Measurements from ENCODE around the gene SCAI. TPM values are rescaled to one million over a fixed set of nuclear protein-coding genes. Genes with fewer than 3 reads are reported as not detected.

The SCAI gene
- total and polyA plus RNA-seq, 9 of the 15 experiments (the other 6 are each of a cell fraction or from before 2014, with no cell fraction given) = 0.70 to 12.4 (median 4.2) TPM

- TF ChIP-seq FOXO4 (CRISPR knock-in tag; IDR thresholded peaks at IDR 0.05) = no peak
- 0 out of 2 replicates have a peak, but pooled peaks have one; percentile 21 for TF ChIP-seq ZBTB26 (CRISPR knock-in tag; IDR thresholded peaks at IDR 0.05)
- TF ChIP-seq TRIM24 (IDR thresholded peaks at IDR 0.05) = peak in 1 of 2 experiments; percentile 42; a peak in 2 of 4 replicates
- TF ChIP-seq NFATC3 (IDR thresholded peaks at IDR 0.05) = no peak
- TF ChIP-seq POLR2AphosphoS2 (IDR thresholded peaks at IDR 0.05; ENCODE audit: low read length) = no peak
- TF ChIP-seq MLLT1 (IDR thresholded peaks at IDR 0.05) = peak in 1 of 2 experiments; percentile 70; a peak in 1 of 4 replicates
- TF ChIP-seq CCNT2 (IDR thresholded peaks at IDR 0.05; ENCODE audit: borderline replicate concordance, extremely low read depth, insufficient read length, low read depth, low read length) = peak; percentile 60
- TF ChIP-seq POLR2H (tag; IDR thresholded peaks at IDR 0.05; ENCODE audit: low read depth) = no peak
- TF ChIP-seq ARNT (IDR thresholded peaks at IDR 0.05) = no peak
- peak; percentile 85 for TF ChIP-seq TFAP4 (CRISPR knock-in tag; IDR thresholded peaks at IDR 0.05; ENCODE audit: borderline replicate concordance)
- TF ChIP-seq ATF2 (CRISPR knock-in tag; IDR thresholded peaks at IDR 0.05) = no peak
- TF ChIP-seq E2F8 (IDR thresholded peaks at IDR 0.05; ENCODE audit: low read depth, partially characterized antibody) = peak; percentile 73
- no peak for TF ChIP-seq ZNF347 (CRISPR knock-in tag; IDR thresholded peaks at IDR 0.05; ENCODE audit: low read depth)
- TF ChIP-seq ZBTB34 (CRISPR knock-in tag; IDR thresholded peaks at IDR 0.05) = no peak
- TF ChIP-seq TEAD4 (IDR thresholded peaks at IDR 0.05; ENCODE audit: low read length) = peak; percentile 21; the same call in 1 of the 2 replicates
- no peak for TF ChIP-seq TEAD4 (CRISPR knock-in tag; IDR thresholded peaks at IDR 0.05; ENCODE audit: borderline replicate concordance)
These were observed at the start of gene SCAI (continued) for GRCh38 chr9:125143377-125144090.

Data from K562 (cell line).